Loucy (cell line): ENCODE measurements around the gene SGF29.

Source experiments
- H2AFZ ChIP-seq: fragments of 200-600 bp; sonication (generic); 2 replicates; pipeline ENCODE4 v1.6.0; 2016; ENCODE audit warnings: antibody characterized with exemption, mild to moderate bottlenecking, low read length, moderate library complexity
- H3F3A ChIP-seq: fragments of 200-600 bp; 2 replicates; pipeline ENCODE4 v1.6.0; 2016; ENCODE audit warnings: antibody characterized with exemption, low read depth, mild to moderate bottlenecking
- H3K27me3 ChIP-seq: fragments of 200-600 bp; sonication (generic); 2 replicates; pipeline ENCODE4 v1.6.1; 2014; ENCODE audit warnings: low read length, mild to moderate bottlenecking; ENCODE audit not compliant: insufficient read depth, poor library complexity, severe bottlenecking
- H3K36me3 ChIP-seq: fragments of 200-600 bp; sonication (generic); 2 replicates; pipeline ENCODE4 v1.6.1; 2016; ENCODE audit warnings: low read length; ENCODE audit not compliant: insufficient read depth
- H3K4me1 ChIP-seq: fragments of 200-600 bp; sonication (generic); 2 replicates; pipeline ENCODE4 v1.5.1; 2014; ENCODE audit warnings: low read length, mild to moderate bottlenecking; ENCODE audit not compliant: insufficient read depth, poor library complexity, severe bottlenecking
- H3K4me2 ChIP-seq: fragments of 200-600 bp; sonication (generic); 2 replicates; pipeline ENCODE4 v1.6.0; 2014; ENCODE audit warnings: antibody characterized with exemption, low read length, low read depth, mild to moderate bottlenecking; ENCODE audit not compliant: poor library complexity, severe bottlenecking
- H3K4me3 ChIP-seq: fragments of 200-600 bp; sonication (generic); 2 replicates; pipeline ENCODE4 v1.5.1; 2014; ENCODE audit warnings: low read length, mild to moderate bottlenecking, mixed read lengths; ENCODE audit not compliant: poor library complexity, severe bottlenecking
- H3K79me2 ChIP-seq: fragments of 200-600 bp; sonication (generic); 2 replicates; pipeline ENCODE4 v1.6.1; 2014; ENCODE audit warnings: low read length; ENCODE audit not compliant: insufficient read depth
- H3K9ac ChIP-seq: fragments of 200-600 bp; sonication (generic); 2 replicates; pipeline ENCODE4 v1.6.0; 2014; ENCODE audit warnings: mild to moderate bottlenecking, low read depth, low read length, moderate library complexity; ENCODE audit not compliant: poor library complexity, severe bottlenecking
- H3K9me2 ChIP-seq: fragments of 200-600 bp; sonication (generic); replicated peaks from 2 replicates; pipeline ENCODE4 v1.6.1; 2016; ENCODE audit warnings: low read depth, low read length, mixed read lengths
- H3K9me3 ChIP-seq: fragments of 200-600 bp; sonication (generic); 2 replicates; pipeline ENCODE4 v1.6.1; 2014; ENCODE audit warnings: mild to moderate bottlenecking, antibody characterized with exemption, low read length, low read depth; ENCODE audit not compliant: insufficient read depth
- H4K20me1 ChIP-seq: fragments of 200-600 bp; sonication (generic); 2 replicates; pipeline ENCODE4 v1.6.0; 2014; ENCODE audit warnings: antibody characterized with exemption, low read length, mild to moderate bottlenecking; ENCODE audit not compliant: insufficient read depth, poor library complexity, severe bottlenecking
- EZH2phosphoT487 ChIP-seq: fragments of 200-600 bp; IDR thresholded peaks from 2 replicates; pipeline ENCODE4 v1.6.1; 2018; ENCODE audit warnings: antibody characterized with exemption, mild to moderate bottlenecking, moderate library complexity, borderline replicate concordance
- TF ChIP-seq, protein P1 (sequence below): fragments of 200-600 bp; sonication (generic); conservative IDR thresholded peaks from 2 replicates; pipeline ENCODE4 v1.5.1; 2014; ENCODE audit warnings: mild to moderate bottlenecking, antibody characterized with exemption, low read length

SGF29 gene

DNA sequence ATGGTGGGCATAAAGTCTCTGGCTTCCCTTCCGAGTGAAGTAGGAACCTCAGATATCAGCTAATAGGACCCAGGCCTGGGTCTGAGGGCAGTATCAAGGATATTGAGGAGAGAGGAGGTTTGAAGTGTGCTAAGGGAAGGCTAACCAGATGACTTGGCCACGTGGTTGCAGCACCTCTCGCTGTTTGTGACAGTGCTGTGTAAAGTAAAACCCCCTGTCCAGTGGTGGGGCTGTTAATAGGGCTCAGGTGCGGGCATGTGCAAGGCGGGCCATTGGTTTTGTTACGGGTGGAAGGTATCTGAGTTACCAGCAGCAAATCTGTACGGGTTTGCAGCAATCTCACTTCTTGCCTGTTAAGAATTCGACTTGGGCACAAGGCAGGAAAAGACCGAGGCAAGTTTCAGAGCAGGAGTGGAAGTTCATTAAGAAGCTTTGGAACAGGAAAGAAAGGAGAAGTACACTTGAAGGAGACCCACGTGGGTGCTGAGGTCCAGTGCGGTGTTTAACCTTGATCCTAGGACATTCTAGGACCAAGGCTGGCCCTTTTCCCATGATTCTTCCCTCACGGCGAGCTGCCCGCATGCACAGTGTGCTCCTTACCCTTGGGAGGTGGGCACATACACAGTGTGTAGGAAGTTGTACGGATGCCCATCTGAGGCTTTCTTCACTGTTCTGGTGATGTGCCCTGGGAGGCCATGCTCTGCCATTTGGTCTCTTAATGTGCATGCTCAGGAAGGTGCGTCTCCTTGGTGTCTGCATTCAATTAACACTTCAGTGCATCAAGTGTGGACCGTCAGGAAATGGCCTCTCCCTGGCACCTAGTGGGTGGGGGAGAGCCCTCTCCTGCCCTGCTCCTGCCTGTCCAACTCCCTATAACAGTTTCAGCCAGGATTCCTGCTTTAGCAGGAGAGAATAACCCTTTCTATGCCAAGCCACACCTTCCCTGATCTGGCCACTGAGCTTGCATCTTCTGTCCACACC is 20.3 kb downstream of the SGF29 start:
- Histone ChIP-seq H3K36me3 (no peaks in the 10 kb centered on the region; the same call in 1 of the 2 replicates), H3K9ac (no peak overlapping the region), H3K9me3 (no peaks in the 10 kb centered on the region), H3K4me1 (no peaks in the 10 kb centered on the region), H4K20me1 (no peaks in the 10 kb centered on the region), H3K4me3 (no peak overlapping the region), H2AFZ (no peak overlapping the region), H3K27me3 (no peaks in the 10 kb centered on the region), H3K9me2 (no peaks in the 10 kb centered on the region), H3K79me2 (peaks cover 14% of the 10 kb centered on the region; the same call in 1 of the 2 replicates), H3F3A (no peaks in the 10 kb centered on the region), H3K4me2 (no peak overlapping the region)
- TF ChIP-seq EZH2phosphoT487, result no peak
- TF ChIP-seq, protein P1, sequence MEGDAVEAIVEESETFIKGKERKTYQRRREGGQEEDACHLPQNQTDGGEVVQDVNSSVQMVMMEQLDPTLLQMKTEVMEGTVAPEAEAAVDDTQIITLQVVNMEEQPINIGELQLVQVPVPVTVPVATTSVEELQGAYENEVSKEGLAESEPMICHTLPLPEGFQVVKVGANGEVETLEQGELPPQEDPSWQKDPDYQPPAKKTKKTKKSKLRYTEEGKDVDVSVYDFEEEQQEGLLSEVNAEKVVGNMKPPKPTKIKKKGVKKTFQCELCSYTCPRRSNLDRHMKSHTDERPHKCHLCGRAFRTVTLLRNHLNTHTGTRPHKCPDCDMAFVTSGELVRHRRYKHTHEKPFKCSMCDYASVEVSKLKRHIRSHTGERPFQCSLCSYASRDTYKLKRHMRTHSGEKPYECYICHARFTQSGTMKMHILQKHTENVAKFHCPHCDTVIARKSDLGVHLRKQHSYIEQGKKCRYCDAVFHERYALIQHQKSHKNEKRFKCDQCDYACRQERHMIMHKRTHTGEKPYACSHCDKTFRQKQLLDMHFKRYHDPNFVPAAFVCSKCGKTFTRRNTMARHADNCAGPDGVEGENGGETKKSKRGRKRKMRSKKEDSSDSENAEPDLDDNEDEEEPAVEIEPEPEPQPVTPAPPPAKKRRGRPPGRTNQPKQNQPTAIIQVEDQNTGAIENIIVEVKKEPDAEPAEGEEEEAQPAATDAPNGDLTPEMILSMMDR, result no peak

DNA sequence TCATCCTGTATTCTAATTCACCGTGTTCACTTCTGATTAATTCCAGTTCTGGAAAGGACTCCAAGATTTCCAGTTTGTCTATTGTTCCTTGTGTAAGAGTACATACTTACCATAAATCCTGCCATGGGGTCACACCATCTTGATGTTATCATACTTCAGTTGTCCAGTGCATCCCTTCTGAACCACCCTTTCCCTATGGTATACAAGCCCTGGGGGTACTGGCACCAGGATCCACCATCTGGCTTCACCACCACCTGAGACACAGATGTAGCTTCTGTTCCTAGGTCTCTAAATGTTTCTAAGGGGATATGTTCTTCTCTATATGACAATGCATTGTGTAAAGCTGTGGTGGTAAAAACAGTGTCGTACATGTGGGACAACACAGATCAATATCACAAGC is 21.2 kb downstream of the SGF29 start:
- peaks cover 8% of the 10 kb centered on the region; the same call in 1 of the 2 replicates for H3K79me2 ChIP-seq
- no peak overlapping the region for H3K4me2 ChIP-seq
- no peaks in the 10 kb centered on the region for H3K9me3 ChIP-seq
- H3K4me3 ChIP-seq, result no peak overlapping the region
- H3K9ac ChIP-seq, result no peak overlapping the region
- no peak for TF ChIP-seq EZH2phosphoT487
- TF ChIP-seq, protein P1, result no peak
- no peaks in the 10 kb centered on the region; the same call in 1 of the 2 replicates for H3K36me3 ChIP-seq
- H3K4me1 ChIP-seq, result no peaks in the 10 kb centered on the region
- H4K20me1 ChIP-seq, result no peaks in the 10 kb centered on the region
- H3F3A ChIP-seq, result no peaks in the 10 kb centered on the region
- H3K9me2 ChIP-seq, result no peaks in the 10 kb centered on the region
- no peak overlapping the region for H2AFZ ChIP-seq
- H3K27me3 ChIP-seq, result no peaks in the 10 kb centered on the region

DNA sequence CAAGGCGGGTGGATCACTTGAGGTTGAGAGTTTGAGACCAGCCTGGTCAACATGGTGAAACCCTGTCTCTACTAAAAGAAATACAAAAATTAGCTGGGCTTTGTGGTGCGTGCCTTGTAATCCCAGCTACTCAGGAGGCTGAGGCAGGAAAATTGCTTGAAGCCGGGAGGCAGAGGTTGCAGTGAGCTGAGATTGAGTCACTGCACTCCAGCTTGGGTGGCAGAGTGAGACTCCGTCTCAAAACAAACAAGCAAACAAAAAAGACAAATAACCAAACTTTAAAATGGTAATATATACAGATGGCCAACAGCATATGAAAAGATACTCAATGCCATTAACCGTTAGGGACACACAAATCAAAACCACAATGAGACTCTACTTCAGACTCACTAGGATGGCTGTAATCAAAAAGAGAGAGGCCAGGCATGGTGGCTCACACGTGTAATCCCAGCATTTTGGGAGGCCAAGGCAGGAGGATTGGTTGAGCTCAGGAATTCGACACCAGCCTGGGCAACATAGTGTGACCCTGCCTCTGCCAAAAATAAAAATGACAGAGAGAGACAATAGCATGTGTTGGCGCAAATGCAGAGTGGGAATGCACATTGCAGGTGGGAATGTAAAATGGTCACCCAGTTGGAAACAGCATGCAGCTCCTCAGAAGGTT is 21.9 kb downstream of the SGF29 start:
- Histone ChIP-seq H3K27me3 (no peaks in the 10 kb centered on the region), H2AFZ (no peak overlapping the region)
- TF ChIP-seq EZH2phosphoT487, result no peak
- TF ChIP-seq, protein P1, result no peak

More for the DNA sequence above, 21.9 kb downstream of the SGF29 start:
- Histone ChIP-seq H3K4me2 (no peak overlapping the region), H3K4me1 (no peaks in the 10 kb centered on the region), H3K36me3 (no peaks in the 10 kb centered on the region; the same call in 1 of the 2 replicates), H3K4me3 (no peak overlapping the region), H3K9ac (no peak overlapping the region), H3K79me2 (0 out of 2 replicates have a peak, but pooled peaks cover 5% of the 10 kb centered on the region), H3K9me3 (no peaks in the 10 kb centered on the region), H3K9me2 (no peaks in the 10 kb centered on the region), H3F3A (no peaks in the 10 kb centered on the region), H4K20me1 (no peaks in the 10 kb centered on the region)
